IMR-90 (cell line): ENCODE measurements around the gene CD8A. TPM values are rescaled to one million over a fixed set of nuclear protein-coding genes. Genes with fewer than 3 reads are reported as not detected.

Source experiments
- ATAC-seq: fragments of 200-7000 bp; cut with Tn5 transposase; 2 replicates; pipeline ENCODE4 v1.9.1; 2020; ENCODE audit warnings: low read depth, mild to moderate bottlenecking, moderate library complexity
- BruUV-seq: library from RNA; stranded (reverse); fragments of 400-500 nt; replicated peaks from 2 replicates; lab custom pipeline; 2021; lab: Mats Ljungman, UMichigan
- CTCF ChIA-PET: fragments of 300-600 bp; formaldehyde crosslinking; extraction: SDS; loops from one replicate; lab custom pipeline; 2021; ENCODE audit warnings: antibody characterized with exemption; lab: Yijun Ruan, JAX
- POLR2A ChIA-PET: fragments of 300-600 bp; sonication (Branson Sonifier 250); formaldehyde crosslinking; loops from one replicate; lab custom pipeline; 2022; ENCODE audit warnings: antibody characterized with exemption; ENCODE audit not compliant: unreplicated experiment; lab: Charles Lee
- DNase-seq: peaks from one replicate; pipeline ENCODE4 v3.0.0; 2013
- H2AFZ ChIP-seq: replicated peaks from 2 replicates; pipeline ENCODE3; 2013; ENCODE audit warnings: low read length, mild to moderate bottlenecking; ENCODE audit not compliant: poor library complexity
- H2AK5ac ChIP-seq: 2 replicates; pipeline ENCODE4 v1.6.1; 2013; ENCODE audit warnings: low read depth, low read length, inconsistent platforms
- H2AK9ac ChIP-seq: replicated peaks from 2 replicates; pipeline ENCODE3; 2013; ENCODE audit warnings: mild to moderate bottlenecking, low read depth, low read length, moderate library complexity; ENCODE audit not compliant: poor library complexity
- H2BK120ac ChIP-seq: 2 replicates; pipeline ENCODE4 v1.6.1; 2013; ENCODE audit warnings: low read depth, low read length, inconsistent platforms
- H2BK15ac ChIP-seq: 3 replicates; pipeline ENCODE4 v1.6.1; 2013; ENCODE audit warnings: low read depth, low read length, inconsistent platforms
- H2BK20ac ChIP-seq: 2 replicates; pipeline ENCODE4 v1.6.1; 2013; ENCODE audit warnings: low read depth, mild to moderate bottlenecking, inconsistent platforms, low read length, moderate library complexity
- H2BK5ac ChIP-seq: 2 replicates; pipeline ENCODE4 v1.6.1; 2013; ENCODE audit warnings: mild to moderate bottlenecking, low read depth, low read length, inconsistent platforms; ENCODE audit not compliant: poor library complexity, severe bottlenecking
- H3K14ac ChIP-seq: replicated peaks from 2 replicates; pipeline ENCODE4 v1.6.1; 2013; ENCODE audit warnings: low read depth, low read length, inconsistent platforms
- H3K18ac ChIP-seq: 2 replicates; pipeline ENCODE4 v1.6.1; 2013; ENCODE audit warnings: low read depth, low read length, control low read depth
- H3K23ac ChIP-seq: 2 replicates; pipeline ENCODE4 v1.6.1; 2013; ENCODE audit warnings: low read depth, low read length, inconsistent platforms
- H3K27ac ChIP-seq: 2 replicates; pipeline ENCODE4 v1.5.1; 2013; ENCODE audit warnings: mild to moderate bottlenecking, control low read depth, low read length; ENCODE audit not compliant: insufficient read depth
- H3K27me3 ChIP-seq: 2 replicates; pipeline ENCODE4 v1.6.1; 2013; ENCODE audit warnings: low read length; ENCODE audit not compliant: control insufficient read depth, insufficient read depth
- H3K36me3 ChIP-seq: 2 replicates; pipeline ENCODE4 v1.6.1; 2013; ENCODE audit warnings: low read length, mixed read lengths; ENCODE audit not compliant: control insufficient read depth, insufficient read depth
- H3K4ac ChIP-seq: 2 replicates; pipeline ENCODE4 v1.6.1; 2013; ENCODE audit warnings: low read depth, low read length, inconsistent platforms
- H3K4me1 ChIP-seq: 2 replicates; pipeline ENCODE4 v1.6.1; 2013; ENCODE audit warnings: low read length, mixed read lengths; ENCODE audit not compliant: control insufficient read depth, insufficient read depth
- H3K4me2 ChIP-seq: 2 replicates; pipeline ENCODE4 v1.6.1; 2013; ENCODE audit warnings: low read depth, mild to moderate bottlenecking, control low read depth, low read length, moderate library complexity
- H3K4me3 ChIP-seq: 2 replicates; pipeline ENCODE4 v1.5.1; 2013; ENCODE audit warnings: low read depth, mild to moderate bottlenecking, control low read depth, low read length, moderate library complexity; ENCODE audit not compliant: insufficient read depth
- H3K56ac ChIP-seq: 2 replicates; pipeline ENCODE4 v1.6.1; 2013; ENCODE audit warnings: low read length, inconsistent platforms; ENCODE audit not compliant: insufficient read depth; ENCODE audit errors: extremely low read depth
- H3K79me1 ChIP-seq, 2 experiments: 2 replicates each; pipeline ENCODE4 v1.6.1; 2013; ENCODE audit warnings: low read length in 2 of 2, inconsistent platforms in 1 of 2, low read depth in 1 of 2
- H3K9ac ChIP-seq: 2 replicates; pipeline ENCODE4 v1.6.1; 2013; ENCODE audit warnings: low read depth, low read length, control low read depth
- H3K9me1 ChIP-seq: 2 replicates; pipeline ENCODE4 v1.6.1; 2013; ENCODE audit warnings: low read length, inconsistent platforms; ENCODE audit not compliant: insufficient read depth
- H3K9me3 ChIP-seq: 2 replicates; pipeline ENCODE4 v1.6.1; 2013; ENCODE audit warnings: low read length; ENCODE audit not compliant: control insufficient read depth, insufficient read depth
- H4K20me1 ChIP-seq: 2 replicates; pipeline ENCODE4 v1.6.1; 2013; ENCODE audit warnings: low read length, inconsistent platforms; ENCODE audit not compliant: insufficient read depth
- H4K5ac ChIP-seq: 2 replicates; pipeline ENCODE4 v1.6.1; 2013; ENCODE audit warnings: mild to moderate bottlenecking, low read depth, low read length, control low read depth
- H4K8ac ChIP-seq, 2 experiments: 2 replicates each; pipeline ENCODE4 v1.6.1; 2013; ENCODE audit warnings: low read depth in 2 of 2, low read length in 2 of 2, control low read depth in 1 of 2, inconsistent platforms in 1 of 2
- H4K91ac ChIP-seq: 2 replicates; pipeline ENCODE4 v1.6.1; 2013; ENCODE audit warnings: low read depth, low read length, inconsistent platforms; ENCODE audit not compliant: insufficient read depth
- BHLHE40 ChIP-seq: fragments of 150-350 bp; IDR thresholded peaks from 2 replicates; pipeline ENCODE4 v1.6.1; 2016; ENCODE audit warnings: mild to moderate bottlenecking, low read depth, low read length
- CEBPB ChIP-seq: IDR thresholded peaks from 2 replicates; pipeline ENCODE4 v1.6.1; 2012; ENCODE audit warnings: low read depth, low read length, improper control_type of control experiment
- CHD1 ChIP-seq: IDR thresholded peaks from 2 replicates; pipeline ENCODE4 v1.6.1; 2012; ENCODE audit warnings: low read depth, low read length, improper control_type of control experiment
- CTCF ChIP-seq: conservative IDR thresholded peaks from 2 replicates; pipeline ENCODE4 v1.5.1; 2012; ENCODE audit warnings: mild to moderate bottlenecking, low read depth, low read length, improper control_type of control experiment
- ELK1 ChIP-seq: fragments of 150-350 bp; IDR thresholded peaks from 2 replicates; pipeline ENCODE4 v1.6.1; 2016; ENCODE audit warnings: low read depth, mild to moderate bottlenecking, low read length, moderate library complexity, borderline replicate concordance
- FOS ChIP-seq: fragments of 150-350 bp; IDR thresholded peaks from 2 replicates; pipeline ENCODE4 v1.6.1; 2016; ENCODE audit warnings: low read depth, low read length
- MAFK ChIP-seq: IDR thresholded peaks from 2 replicates; pipeline ENCODE4 v1.6.1; 2012; ENCODE audit warnings: low read depth, low read length, improper control_type of control experiment
- MAZ ChIP-seq: IDR thresholded peaks from 2 replicates; pipeline ENCODE4 v1.6.1; 2012; ENCODE audit warnings: low read depth, mild to moderate bottlenecking, low read length, improper control_type of control experiment, moderate library complexity, borderline replicate concordance
- MXI1 ChIP-seq: IDR thresholded peaks from 2 replicates; pipeline ENCODE4 v1.6.1; 2012; ENCODE audit warnings: low read depth, mild to moderate bottlenecking, low read length, moderate library complexity, borderline replicate concordance
- NFE2L2 ChIP-seq: fragments of 150-350 bp; IDR thresholded peaks from 2 replicates; pipeline ENCODE4 v1.6.1; 2016; ENCODE audit warnings: low read depth, mild to moderate bottlenecking, low read length
- POLR2A ChIP-seq: IDR thresholded peaks from 2 replicates; pipeline ENCODE4 v1.6.1; 2012; ENCODE audit warnings: mild to moderate bottlenecking, low read depth, low read length
- RAD21 ChIP-seq: IDR thresholded peaks from 2 replicates; pipeline ENCODE4 v1.6.1; 2012; ENCODE audit warnings: low read length, improper control_type of control experiment
- RCOR1 ChIP-seq: IDR thresholded peaks from 2 replicates; pipeline ENCODE4 v1.6.1; 2012; ENCODE audit warnings: mild to moderate bottlenecking, low read length, improper control_type of control experiment; ENCODE audit not compliant: insufficient replicate concordance
- RFX5 ChIP-seq: IDR thresholded peaks from 2 replicates; pipeline ENCODE4 v1.8.0; 2012; ENCODE audit warnings: low read depth, mild to moderate bottlenecking, low read length, moderate library complexity
- SMC3 ChIP-seq: fragments of 150-350 bp; IDR thresholded peaks from 2 replicates; pipeline ENCODE4 v1.6.1; 2016; ENCODE audit warnings: low read depth, mild to moderate bottlenecking, antibody characterized with exemption, low read length, moderate library complexity
- USF2 ChIP-seq: fragments of 150-350 bp; IDR thresholded peaks from 2 replicates; pipeline ENCODE4 v1.6.1; 2017; ENCODE audit warnings: mild to moderate bottlenecking, antibody characterized with exemption, low read length, low read depth
- WGBS, 2 experiments: methylation state at CpG; one replicate each; pipeline versions ENCODE4 v1.1.5 to v1.1.7; 2013; ENCODE audit warnings: missing lambda C conversion rate in 2 of 2; ENCODE audit not compliant: insufficient read length in 1 of 2; ENCODE audit errors: extremely low coverage in 2 of 2; 5-methylcytosine and 5-hydroxymethylcytosine counted together
- dilution Hi-C: fragments of 300-500 bp; cut with HindIII; formaldehyde crosslinking; loops from one replicate; pipeline ENCODE4 v1.14.3; 2018; ENCODE audit warnings: low sequenced_read_pairs; ENCODE audit not compliant: unreplicated experiment
- in situ Hi-C: fragments of 300-500 bp; cut with MboI; formaldehyde crosslinking; loops from 3 replicates; pipeline ENCODE4 v1.14.3; 2019; ENCODE audit warnings: low sequenced_read_pairs, inconsistent platforms, mixed read lengths
- intact Hi-C: fragments of 100-400 bp; cut with micrococcal nuclease; formaldehyde crosslinking; loops from 2 replicates; pipeline ENCODE4 v1.10.0; 2022
- polyA plus RNA-seq, 3 experiments: library from polyadenylated mRNA; depleted of rRNA; stranded (reverse); fragments of >200 nt; gene quantifications; 2 replicates each; pipeline ENCODE4 v1.2.3, GENCODE V29; 2012; ENCODE audit warnings: low replicate concordance in 1 of 3
- total RNA-seq: library from RNA; depleted of rRNA; stranded (reverse); fragments of >200 nt; gene quantifications from 2 replicates; pipeline ENCODE4 v1.2.3, GENCODE V29; 2012

CD8A gene
- total and polyA plus RNA-seq, 2 of the 4 experiments (the other 2 are of a cell fraction), result not detected

- WGBS, 2 experiments, result 4% methylated on average over 11 of the region's 40 CpGs; no CpG with 5 or more reads in 1 of the 2 experiments
- Histone ChIP-seq H2AFZ (no peak overlapping the region), H3K18ac (no peak overlapping the region), H3K79me1 (no peaks in the 10 kb centered on the region), H3K9ac (no peak overlapping the region), H2AK5ac (no peak overlapping the region), H3K27me3 (peaks cover 78% of the 10 kb centered on the region), H4K91ac (no peak overlapping the region), H4K20me1 (no peaks in the 10 kb centered on the region), H3K14ac (no peak overlapping the region), H4K5ac (no peak overlapping the region), H2BK15ac (no peak overlapping the region), H3K56ac (no peak overlapping the region), H3K9me1 (no peaks in the 10 kb centered on the region; the same call in 1 of the 2 replicates), H4K8ac (no peak overlapping the region), H3K27ac (no peak overlapping the region), H3K9me3 (peaks cover 9% of the 10 kb centered on the region; the same call in 1 of the 2 replicates), H3K4me3 (no peak overlapping the region), H3K36me3 (no peaks in the 10 kb centered on the region), H2BK120ac (no peak overlapping the region), H3K4me2 (no peak overlapping the region), H2BK20ac (no peak overlapping the region), H2AK9ac (no peak overlapping the region), H3K4me1 (0 out of 2 replicates have a peak, but pooled peaks cover 2% of the 10 kb centered on the region), H2BK5ac (no peak overlapping the region), H3K23ac (no peak overlapping the region), H3K4ac (no peak overlapping the region)
- dilution Hi-C loops, result no loop called here
- ATAC-seq (no peak), DNase-seq (no peak)
- BruUV-seq, result no TSS peak
- in situ Hi-C loops, result no loop called here
- TF ChIP-seq MAZ (no peak), MAFK (no peak), RAD21 (no peak), MXI1 (no peak), USF2 (no peak), ELK1 (no peak), BHLHE40 (no peak), SMC3 (no peak), FOS (no peak), NFE2L2 (no peak), POLR2A (no peak), RFX5 (no peak), CHD1 (no peak), CTCF (no peak), CEBPB (no peak), RCOR1 (no peak)
- intact Hi-C loops, result no loop called here
- ChIA-PET POLR2A (no interaction called here), CTCF (no interaction called here)
These were observed 1.0 kb downstream of the CD8A start for GRCh38 chr2:86789687-86790133.
